Fibroblast of villous mesenchyme (primary cell): ENCODE data around the gene SSX4. TPM values are rescaled to one million over a fixed set of nuclear protein-coding genes. Genes with fewer than 3 reads are reported as not detected.

ENCODE experiments used
- small RNA-seq: library from RNA; depleted of rRNA; stranded (forward); fragments of <200 nt; gene quantifications from one replicate; pipeline ENCODE3, GENCODE V24; 2012
- total RNA-seq: library from RNA; depleted of rRNA; stranded (reverse); fragments of >200 nt; gene quantifications from 2 replicates; pipeline ENCODE4 v1.2.3, GENCODE V29; 2012

The SSX4 gene
- total RNA-seq, 1 donor, result not detected

Small RNA genes lying within 50 kb of the gene (small RNA-seq; reads per million reads assigned to genes)
- gene AL606490.4 (not detected), gene AL606490.7 (not detected), gene AL606490.9 (not detected)

Other genes starting within 250 kb of the SSX4 start
- not detected in 2 replicates for gene SSX5, start 186.7 kb upstream of the SSX4 start, total RNA-seq
- not detected in 2 replicates for gene SSX1, start 128.1 kb upstream of the SSX4 start, total RNA-seq
- gene SSX3, start 26.8 kb upstream of the SSX4 start, total RNA-seq, result not detected in 2 replicates
- gene SSX4B, start 28.4 kb downstream of the SSX4 start, total RNA-seq, result not detected in 2 replicates
- 4.2 and 12.5 TPM in 2 replicates for gene SLC38A5, start 86.7 kb downstream of the SSX4 start, total RNA-seq
- gene FTSJ1, start 92.7 kb downstream of the SSX4 start, total RNA-seq, result 53.5 and 74.4 TPM in 2 replicates
- 6.5 and 8.4 TPM in 2 replicates for gene PORCN, start 125.5 kb downstream of the SSX4 start, total RNA-seq
- gene EBP, start 138.3 kb downstream of the SSX4 start, total RNA-seq, result 126 and 200 TPM in 2 replicates
- gene TBC1D25, start 156.2 kb downstream of the SSX4 start, total RNA-seq, result 7.8 and 12.2 TPM in 2 replicates
- 121 and 348 TPM in 2 replicates for gene RBM3, start 190.9 kb downstream of the SSX4 start, total RNA-seq
- 58.7 and 87.3 TPM in 2 replicates for gene WDR13, start 214.0 kb downstream of the SSX4 start, total RNA-seq